Colonic mucosa (tissue), 4 donors: ENCODE results near the gene CABLES1. TPM values are rescaled to one million over a fixed set of nuclear protein-coding genes. Genes with fewer than 3 reads are reported as not detected.

Source experiments
- DNase-seq: peaks from one replicate; pipeline ENCODE4 v3.0.0-alpha.2; 2020
- H3K27ac ChIP-seq: fragments of 200-600 bp; one replicate; pipeline ENCODE4 v1.8.0; 2021
- H3K27me3 ChIP-seq: fragments of 200-600 bp; one replicate; pipeline ENCODE4 v1.8.0; 2021
- H3K36me3 ChIP-seq: fragments of 200-600 bp; one replicate; pipeline ENCODE4 v1.8.0; 2021
- H3K4me1 ChIP-seq: fragments of 200-600 bp; one replicate; pipeline ENCODE4 v1.8.0; 2021; ENCODE audit warnings: mild to moderate bottlenecking
- H3K4me3 ChIP-seq: fragments of 200-600 bp; one replicate; pipeline ENCODE4 v1.8.0; 2021
- H3K9ac ChIP-seq, 2 donors: one replicate each; pipeline ENCODE4 v1.7.0; 2013; ENCODE audit warnings: control low read depth in 2 of 2, low read depth in 2 of 2, low read length in 2 of 2
- H3K9me3 ChIP-seq: fragments of 200-600 bp; one replicate; pipeline ENCODE4 v1.8.0; 2021
- CTCF ChIP-seq: fragments of 200-600 bp; IDR thresholded peaks from one replicate; pipeline ENCODE4 v1.8.0; 2022; ENCODE audit warnings: antibody characterized with exemption, mild to moderate bottlenecking
- intact Hi-C: fragments of 100-400 bp; cut with DNase I; formaldehyde crosslinking; loops from one replicate; pipeline ENCODE4 v1.14.1; 2022
- total RNA-seq, 2 donors: library from RNA; stranded (reverse); fragmentation: NEBNext Ultra II Directional in 1 of 2; extraction: Animal tissue kit (Norgen Biotek cat#: 25700) in 1 of 2; gene quantifications; one replicate each; pipeline ENCODE4 v1.2.1, GENCODE V29; 2021
- donor health status: healthy.
- donor health status: DM: no; HTN: no; CAD: no.
- donor health status: DM: no; HTN: no; CAD: no.

CABLES1 gene
- total RNA-seq, 2 donors from 2014 or later: 4.2 to 6.2 TPM

- DNase-seq: no peak
- Histone ChIP-seq H3K27me3 (no peaks in the 10 kb centered on the region), H3K36me3 (no peaks in the 10 kb centered on the region), H3K27ac (peak overlapping the region; percentile 83), H3K4me1 (no peaks in the 10 kb centered on the region), H3K9me3 (no peaks in the 10 kb centered on the region), H3K9ac (no peak overlapping the region), H3K4me3 (no peak overlapping the region)
- no peak for TF ChIP-seq CTCF
- intact Hi-C loops: no loop called here
Observed at GRCh38 chr18:23102493-23103261, 32.6 kb upstream of the CABLES1 start.

GRCh38 chr18:23103449-23103848, 31.8 kb upstream of the CABLES1 start:
- H3K27ac ChIP-seq: no peak overlapping the region
- H3K36me3 ChIP-seq: no peaks in the 10 kb centered on the region
- intact Hi-C loops: no loop called here
- H3K27me3 ChIP-seq: no peaks in the 10 kb centered on the region
- TF ChIP-seq CTCF: no peak
- DNase-seq: no peak
- H3K4me3 ChIP-seq: no peak overlapping the region
- no peaks in the 10 kb centered on the region for H3K9me3 ChIP-seq
- H3K9ac ChIP-seq: no peak overlapping the region
- H3K4me1 ChIP-seq: no peaks in the 10 kb centered on the region

GRCh38 chr18:23105030-23105429, 30.3 kb upstream of the CABLES1 start:
- Histone ChIP-seq H3K36me3 (no peaks in the 10 kb centered on the region), H3K9ac (no peak overlapping the region), H3K9me3 (no peaks in the 10 kb centered on the region), H3K27ac (no peak overlapping the region), H3K4me1 (no peaks in the 10 kb centered on the region), H3K27me3 (no peaks in the 10 kb centered on the region), H3K4me3 (no peak overlapping the region)
- DNase-seq: no peak
- TF ChIP-seq CTCF: no peak
- intact Hi-C loops: no loop called here

- H3K27ac ChIP-seq: peak overlapping the region; percentile 51
- no peak for TF ChIP-seq CTCF
- H3K36me3 ChIP-seq: no peaks in the 10 kb centered on the region
- no peaks in the 10 kb centered on the region for H3K27me3 ChIP-seq
- intact Hi-C loops: no loop called here
- no peaks in the 10 kb centered on the region for H3K4me1 ChIP-seq
- peak; percentile 85 for DNase-seq
- H3K9me3 ChIP-seq: no peaks in the 10 kb centered on the region
- no peak overlapping the region for H3K4me3 ChIP-seq
- H3K9ac ChIP-seq: no peak overlapping the region
Observed at GRCh38 chr18:23105581-23106219, 29.6 kb upstream of the CABLES1 start.

- Histone ChIP-seq H3K4me1 (no peaks in the 10 kb centered on the region), H3K27ac (peak overlapping the region; percentile 51), H3K4me3 (no peak overlapping the region), H3K9ac (no peak overlapping the region), H3K9me3 (no peaks in the 10 kb centered on the region), H3K27me3 (no peaks in the 10 kb centered on the region), H3K36me3 (no peaks in the 10 kb centered on the region)
- TF ChIP-seq CTCF: no peak
- intact Hi-C loops: no loop called here
- DNase-seq: peak; percentile 75
Observed at GRCh38 chr18:23106575-23106974, 28.7 kb upstream of the CABLES1 start.
